Gastrocnemius medialis (tissue), 4 donors: ENCODE results near the gene NDUFB3. TPM values are rescaled to one million over a fixed set of nuclear protein-coding genes. Genes with fewer than 3 reads are reported as not detected.

Experiments
- ATAC-seq, 2 donors: fragments of 150-250 bp; one replicate each; pipeline ENCODE4 v1.9.1; 2016
- DNase-seq, 2 donors: peaks; one replicate each; pipeline ENCODE4 v3.0.0-alpha.2; 2019
- H3K27ac ChIP-seq, 4 donors: fragments of 200-600 bp; sonication (generic); 1 replicate in 1 of 4; 2 replicates in 3 of 4; pipeline ENCODE4 v1.5.1; 2016 to 2018; ENCODE audit warnings: mild to moderate bottlenecking in 2 of 4, moderate library complexity in 1 of 4
- H3K27me3 ChIP-seq, 3 donors: fragments of 200-600 bp; sonication (generic) in 2 of 3; 1 replicate in 1 of 3; 2 replicates in 2 of 3; pipeline versions ENCODE4 v1.5.1 to v1.6.0; 2016 to 2019; ENCODE audit warnings: mild to moderate bottlenecking in 1 of 3, moderate library complexity in 1 of 3
- H3K36me3 ChIP-seq, 2 donors: fragments of 200-600 bp; sonication (generic) in 1 of 2; one replicate each; pipeline ENCODE4 v1.5.1; 2017 to 2018
- H3K4me1 ChIP-seq, 2 donors: fragments of 200-600 bp; sonication (generic) in 1 of 2; one replicate each; pipeline ENCODE4 v1.5.1; 2016 to 2017; ENCODE audit warnings: mild to moderate bottlenecking in 2 of 2
- H3K4me3 ChIP-seq, 4 donors: fragments of 200-600 bp; sonication (generic) in 3 of 4; 1 replicate in 1 of 4; 2 replicates in 3 of 4; pipeline ENCODE4 v1.5.1; 2016 to 2019; ENCODE audit warnings: mild to moderate bottlenecking in 2 of 4
- H3K9me3 ChIP-seq, 3 donors: fragments of 200-600 bp; sonication (generic) in 2 of 3; 1 replicate in 1 of 3; 2 replicates in 2 of 3; pipeline ENCODE4 v1.5.1; 2016 to 2019
- POLR2A ChIP-seq, 2 donors: fragments of 450-650 bp; IDR thresholded peaks; one replicate each; pipeline ENCODE4 v1.6.1; 2017; ENCODE audit warnings: antibody characterized with exemption in 2 of 2, mild to moderate bottlenecking in 2 of 2, moderate library complexity in 2 of 2
- in situ Hi-C, 4 donors: fragments of 200-750 bp; cut with MboI; loops; one replicate each; pipeline versions ENCODE4 v1.15.0 to v1.8.0; 2017; ENCODE audit warnings: low sequenced_read_pairs in 4 of 4
- intact Hi-C: fragments of 100-400 bp; cut with DNase I; formaldehyde crosslinking; loops from one replicate; pipeline ENCODE4 v1.15.1; 2023; ENCODE audit warnings: low total_unique reads
- total RNA-seq, 4 donors: library from RNA; depleted of rRNA; stranded (reverse); fragments of >200 nt; gene quantifications; one replicate each; pipeline versions ENCODE4 v1.1.0 to v1.2.3, GENCODE V29; 2016
- TF ChIP-seq, protein P1 (sequence below), 5 experiments: fragments of 450-650 bp in 3 of 5; fragments of 200-600 bp in 2 of 5; sonication (generic) in 2 of 5; IDR thresholded peaks in 4 of 5; conservative IDR thresholded peaks in 1 of 5; 1 replicate in 4 of 5; 2 replicates in 1 of 5; pipeline ENCODE4 v1.5.1; 2016 to 2019; ENCODE audit warnings: antibody characterized with exemption in 5 of 5, mild to moderate bottlenecking in 3 of 5, moderate library complexity in 3 of 5

Gene NDUFB3
- total RNA-seq, 4 donors from 2014 or later = 107 to 146 (median 135) TPM

DNA sequence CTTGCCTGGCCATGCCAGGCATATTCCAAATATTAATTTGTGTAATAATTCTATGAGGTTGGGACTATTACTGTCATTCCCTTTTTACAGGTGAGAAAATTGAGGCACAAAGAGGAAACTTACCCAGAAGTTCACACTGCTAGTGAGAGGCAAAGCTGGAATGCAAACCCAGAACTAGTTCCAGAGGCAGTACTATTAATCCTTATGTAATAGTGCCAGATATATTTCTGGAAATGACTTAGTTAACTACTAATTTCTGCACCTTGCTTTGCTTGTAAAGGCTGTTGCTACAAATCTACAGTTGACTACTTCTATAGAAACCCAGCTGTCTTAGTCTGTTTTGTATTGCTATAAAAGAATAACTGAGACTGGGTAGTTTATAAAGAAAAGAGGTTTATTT lies 38.8 kb downstream of the NDUFB3 start:
- H3K27ac ChIP-seq = peak overlapping the region; percentile 4 to 72 (median 56)
- H3K4me1 ChIP-seq = peaks cover 18 to 22% of the 10 kb centered on the region in 2 donors
- intact Hi-C loops (loop anchor here (2.0 kb wide), 1 partner anchor 52 kb away; no protein-coding TSS in a partner anchor), in situ Hi-C loops (no loop called here)
- no peaks in the 10 kb centered on the region for H3K27me3 ChIP-seq
- TF ChIP-seq, protein P1, sequence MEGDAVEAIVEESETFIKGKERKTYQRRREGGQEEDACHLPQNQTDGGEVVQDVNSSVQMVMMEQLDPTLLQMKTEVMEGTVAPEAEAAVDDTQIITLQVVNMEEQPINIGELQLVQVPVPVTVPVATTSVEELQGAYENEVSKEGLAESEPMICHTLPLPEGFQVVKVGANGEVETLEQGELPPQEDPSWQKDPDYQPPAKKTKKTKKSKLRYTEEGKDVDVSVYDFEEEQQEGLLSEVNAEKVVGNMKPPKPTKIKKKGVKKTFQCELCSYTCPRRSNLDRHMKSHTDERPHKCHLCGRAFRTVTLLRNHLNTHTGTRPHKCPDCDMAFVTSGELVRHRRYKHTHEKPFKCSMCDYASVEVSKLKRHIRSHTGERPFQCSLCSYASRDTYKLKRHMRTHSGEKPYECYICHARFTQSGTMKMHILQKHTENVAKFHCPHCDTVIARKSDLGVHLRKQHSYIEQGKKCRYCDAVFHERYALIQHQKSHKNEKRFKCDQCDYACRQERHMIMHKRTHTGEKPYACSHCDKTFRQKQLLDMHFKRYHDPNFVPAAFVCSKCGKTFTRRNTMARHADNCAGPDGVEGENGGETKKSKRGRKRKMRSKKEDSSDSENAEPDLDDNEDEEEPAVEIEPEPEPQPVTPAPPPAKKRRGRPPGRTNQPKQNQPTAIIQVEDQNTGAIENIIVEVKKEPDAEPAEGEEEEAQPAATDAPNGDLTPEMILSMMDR (IDR thresholded peaks at IDR 0.05 in 4 of 5, conservative IDR thresholded peaks at IDR 0.05 in 1 of 5) = no peak
- no peak for TF ChIP-seq POLR2A (IDR thresholded peaks at IDR 0.05)
- ATAC-seq (peak; percentile 76 to 87), DNase-seq (no peak)
- no peaks in the 10 kb centered on the region for H3K9me3 ChIP-seq
- no peak overlapping the region for H3K4me3 ChIP-seq
- no peaks in the 10 kb centered on the region for H3K36me3 ChIP-seq

DNA sequence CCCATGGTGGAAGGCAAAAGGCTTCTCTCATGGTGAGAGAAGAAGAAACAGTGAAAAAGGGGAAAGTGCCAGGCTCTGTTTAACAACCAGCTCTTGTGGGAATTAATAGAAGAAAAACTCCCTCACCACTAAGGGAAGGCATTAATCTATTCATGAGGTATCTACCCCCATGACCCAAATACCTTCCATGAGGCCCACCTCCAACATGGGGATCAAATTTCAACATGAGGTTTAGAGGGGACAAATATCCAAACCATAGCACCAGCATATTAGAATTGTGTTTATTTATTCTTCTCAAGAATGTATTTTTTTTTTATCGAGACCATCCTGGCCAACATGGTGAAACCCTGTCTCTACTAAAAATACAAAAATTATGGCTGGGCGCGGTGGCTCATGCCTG lies 39.3 kb downstream of the NDUFB3 start:
- no peaks in the 10 kb centered on the region for H3K9me3 ChIP-seq
- H3K4me1 ChIP-seq = peaks cover 18 to 22% of the 10 kb centered on the region in 2 donors
- H3K27me3 ChIP-seq = no peaks in the 10 kb centered on the region
- H3K4me3 ChIP-seq = no peak overlapping the region
- ATAC-seq (peak in 1 of 2 donors; percentile 4), DNase-seq (no peak)
- no peaks in the 10 kb centered on the region for H3K36me3 ChIP-seq
- peak overlapping the region; percentile 4 to 72 (median 56) for H3K27ac ChIP-seq
- intact Hi-C loops (loop anchor here (2.0 kb wide), 1 partner anchor 52 kb away; no protein-coding TSS in a partner anchor), in situ Hi-C loops (no loop called here)
- TF ChIP-seq, protein P1 (IDR thresholded peaks at IDR 0.05 in 4 of 5, conservative IDR thresholded peaks at IDR 0.05 in 1 of 5) = no peak
- TF ChIP-seq POLR2A (IDR thresholded peaks at IDR 0.05) = no peak

DNA sequence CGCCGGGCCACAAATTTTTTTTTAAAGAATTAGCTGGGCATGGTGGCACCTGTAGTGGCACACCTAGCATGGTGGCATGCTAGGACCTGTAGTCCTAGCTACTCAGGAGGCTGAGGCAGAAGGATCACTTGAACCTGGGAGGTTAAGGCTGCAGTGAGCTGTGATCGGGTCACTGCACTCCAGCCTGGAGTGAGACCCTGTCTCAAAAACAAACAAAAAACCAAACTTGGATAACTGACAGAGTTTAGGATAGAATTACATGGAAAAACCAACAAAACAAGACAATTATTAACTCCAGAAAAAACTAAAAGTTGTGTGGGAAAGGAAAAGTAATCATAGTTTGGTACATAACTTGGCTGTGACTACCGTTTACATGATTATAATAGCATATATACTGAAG lies 42.5 kb downstream of the NDUFB3 start:
- intact Hi-C loops (no loop called here), in situ Hi-C loops (no loop called here)
- no peaks in the 10 kb centered on the region for H3K36me3 ChIP-seq
- DNase-seq (no peak), ATAC-seq (no peak)
- no peaks in the 10 kb centered on the region for H3K9me3 ChIP-seq
- peak overlapping the region in 2 of 4 donors; percentile 92 to 95 for H3K4me3 ChIP-seq
- H3K27ac ChIP-seq = peak overlapping the region; percentile 38 to 100 (median 98)
- no peaks in the 10 kb centered on the region for H3K27me3 ChIP-seq
- peaks cover 14 to 16% of the 10 kb centered on the region in 2 donors for H3K4me1 ChIP-seq
- TF ChIP-seq POLR2A (IDR thresholded peaks at IDR 0.05) = no peak
- TF ChIP-seq, protein P1 (IDR thresholded peaks at IDR 0.05 in 4 of 5, conservative IDR thresholded peaks at IDR 0.05 in 1 of 5) = no peak

DNA sequence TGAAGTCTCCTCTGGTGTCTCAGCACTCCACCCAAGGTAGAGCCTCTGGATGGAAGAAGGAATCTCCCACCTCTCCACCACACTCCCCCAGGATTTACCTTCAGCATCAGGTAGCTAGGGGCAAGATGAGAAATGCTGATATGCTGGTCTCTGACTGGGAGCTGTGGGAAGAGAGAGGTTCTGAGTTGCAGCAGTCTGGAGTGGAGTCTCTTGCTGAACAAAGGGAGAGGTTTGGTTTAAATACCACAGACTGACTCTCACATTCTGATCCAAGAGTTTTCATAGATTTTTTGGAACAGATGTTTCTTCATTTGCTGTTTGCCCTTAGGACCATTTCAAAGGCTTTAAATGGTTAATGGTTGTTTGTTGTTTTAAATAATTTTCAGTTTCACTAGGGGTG lies 43.0 kb downstream of the NDUFB3 start:
- Histone ChIP-seq H3K27me3 (no peaks in the 10 kb centered on the region), H3K27ac (peak overlapping the region; percentile 95 to 100 (median 98)), H3K9me3 (no peaks in the 10 kb centered on the region), H3K4me1 (peaks cover 13 to 14% of the 10 kb centered on the region in 2 donors), H3K36me3 (no peaks in the 10 kb centered on the region), H3K4me3 (peak overlapping the region in 2 of 4 donors; percentile 92 to 95)
- intact Hi-C loops = loop anchor here (5.0 kb wide), 2 partner anchors 303 to 738 kb away; partner anchors contain the start of gene BZW1
- TF ChIP-seq, protein P1 (IDR thresholded peaks at IDR 0.05 in 4 of 5, conservative IDR thresholded peaks at IDR 0.05 in 1 of 5) = no peak
- TF ChIP-seq POLR2A (IDR thresholded peaks at IDR 0.05) = no peak
- in situ Hi-C loops = loop anchor here in 1 of 4 donors (5.0 kb wide), 1 partner anchor 37 kb away; no protein-coding TSS in a partner anchor
- DNase-seq (no peak), ATAC-seq (no peak)
